GM18502 (cell line): ENCODE results near the gene ARHGEF4.

Source experiments
- ATAC-seq: cut with Tn5 transposase; IDR thresholded peaks from one replicate; pipeline ENCODE4 v1.9.1; 2021; ENCODE audit warnings: mild to moderate bottlenecking; ENCODE audit not compliant: unreplicated experiment, poor library complexity

The ARHGEF4 gene

GRCh38 chr2:131043199-131044074 is 206.7 kb downstream of the ARHGEF4 start:
- ATAC-seq: no peak

GRCh38 chr2:131044075-131044756 is 207.5 kb downstream of the ARHGEF4 start:
- ATAC-seq: no peak

GRCh38 chr2:131044757-131045150 is 208.0 kb downstream of the ARHGEF4 start:
- no peak for ATAC-seq

GRCh38 chr2:131045286-131046027 is 208.7 kb downstream of the ARHGEF4 start:
- ATAC-seq: no peak

- ATAC-seq: no peak
Observed at GRCh38 chr2:131046028-131046917, 209.6 kb downstream of the ARHGEF4 start.

- ATAC-seq: no peak
Observed at GRCh38 chr2:131046918-131047652, 210.4 kb downstream of the ARHGEF4 start.

- no peak for ATAC-seq
Observed at GRCh38 chr2:131047920-131048560, 211.3 kb downstream of the ARHGEF4 start.

GRCh38 chr2:131048641-131049040 is 211.9 kb downstream of the ARHGEF4 start:
- no peak for ATAC-seq

- no peak for ATAC-seq
Observed at GRCh38 chr2:131049150-131049718, 212.5 kb downstream of the ARHGEF4 start.

GRCh38 chr2:131050896-131051295 is 214.2 kb downstream of the ARHGEF4 start:
- ATAC-seq: no peak

- no peak for ATAC-seq
Observed at GRCh38 chr2:131052741-131053263, 216.1 kb downstream of the ARHGEF4 start.

GRCh38 chr2:131054488-131054887 is 217.8 kb downstream of the ARHGEF4 start:
- no peak for ATAC-seq

GRCh38 chr2:131055169-131056065 is 218.7 kb downstream of the ARHGEF4 start:
- ATAC-seq: no peak

- no peak for ATAC-seq
Observed at GRCh38 chr2:131056204-131056931, 219.7 kb downstream of the ARHGEF4 start.

- ATAC-seq: no peak
Observed at GRCh38 chr2:131056932-131057287, 220.2 kb downstream of the ARHGEF4 start.

- no peak for ATAC-seq
Observed at GRCh38 chr2:131058214-131058843, 221.6 kb downstream of the ARHGEF4 start.
